Activated CD8-positive, alpha-beta memory T cell treated with anti-CD3 and anti-CD28 coated beads, Interleukin-2, amount 10 ng/mL, durations not matched to agents 7 days and 5 days (primary cell): ENCODE data around the gene COL5A2. TPM values are rescaled to one million over a fixed set of nuclear protein-coding genes. Genes with fewer than 3 reads are reported as not detected.

Source experiments
- ATAC-seq: fragments of 150-1000 bp; cut with Tn5 transposase; one replicate; pipeline ENCODE4 v1.10.0; 2021; ENCODE audit warnings: moderate library complexity
- CTCF ChIA-PET: fragments of 350-600 bp; sonication (Branson Sonifier 250); formaldehyde crosslinking; loops from one replicate; lab custom pipeline; 2021; ENCODE audit warnings: antibody characterized with exemption; lab: Charles Lee
- DNase-seq: peaks from one replicate; pipeline ENCODE4 v3.0.0-alpha.2; 2020
- H3K27ac Mint-ChIP-seq: one replicate; pipeline ENCODE4 v1.8.0; 2021; ENCODE audit warnings: mild to moderate bottlenecking, mixed read lengths
- H3K27me3 Mint-ChIP-seq: one replicate; pipeline ENCODE4 v1.8.0; 2021; ENCODE audit warnings: mixed read lengths
- H3K36me3 Mint-ChIP-seq: one replicate; pipeline ENCODE4 v1.8.0; 2021; ENCODE audit warnings: mild to moderate bottlenecking, mixed read lengths
- H3K4me1 Mint-ChIP-seq: one replicate; pipeline ENCODE4 v1.8.0; 2021; ENCODE audit warnings: mixed read lengths
- H3K4me3 Mint-ChIP-seq: one replicate; pipeline ENCODE4 v1.8.0; 2021; ENCODE audit warnings: mild to moderate bottlenecking, moderate library complexity, mixed read lengths
- H3K9me3 Mint-ChIP-seq: one replicate; pipeline ENCODE4 v1.8.0; 2022; ENCODE audit warnings: low read depth, mixed read lengths
- total RNA-seq, 2 experiments: library from RNA; stranded (reverse); gene quantifications; one replicate each; pipeline ENCODE4 v1.2.3, GENCODE V29; 2021

COL5A2 gene
- total RNA-seq, 2 experiments from 2014 or later = 1.0 to 4.6 TPM

DNA sequence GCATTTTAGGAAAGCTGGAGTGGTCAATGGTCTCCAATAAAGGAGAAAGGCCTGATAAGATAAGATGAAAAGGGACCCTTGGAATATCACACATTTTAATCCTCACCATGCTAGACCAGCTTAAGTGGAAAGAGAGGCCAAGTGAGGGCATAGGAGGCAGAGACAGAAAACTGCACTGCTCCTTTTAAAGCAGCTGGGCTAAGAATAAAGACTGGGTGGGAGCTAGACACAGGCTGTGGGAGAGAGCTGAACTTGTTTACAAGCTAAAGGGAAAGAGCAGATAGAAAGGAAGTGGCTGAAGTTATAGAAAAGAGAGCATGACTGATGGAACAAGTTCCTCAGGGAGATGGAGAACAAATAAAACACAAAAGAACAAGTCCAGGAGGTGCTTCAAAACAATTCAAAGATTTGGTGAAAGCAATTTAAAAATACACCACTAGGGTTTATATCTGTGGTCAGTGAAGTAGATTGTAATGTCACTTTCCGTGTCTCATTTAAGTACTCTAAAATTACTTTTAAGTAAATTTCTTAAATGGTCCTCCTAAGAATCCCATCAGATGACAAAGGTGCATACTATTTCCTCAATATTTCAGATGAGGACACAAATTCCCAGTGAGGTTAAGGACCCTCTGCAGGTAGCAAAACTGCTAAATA, 7.5 kb downstream of the COL5A2 start:
- ATAC-seq = no peak
- Mint-ChIP-seq H3K27ac (no peak overlapping the region), H3K4me3 (no peak overlapping the region), H3K27me3 (no peaks in the 10 kb centered on the region), H3K9me3 (no peaks in the 10 kb centered on the region), H3K36me3 (no peaks in the 10 kb centered on the region), H3K4me1 (no peaks in the 10 kb centered on the region)
- CTCF ChIA-PET = no interaction called here
- no peak for DNase-seq

DNA sequence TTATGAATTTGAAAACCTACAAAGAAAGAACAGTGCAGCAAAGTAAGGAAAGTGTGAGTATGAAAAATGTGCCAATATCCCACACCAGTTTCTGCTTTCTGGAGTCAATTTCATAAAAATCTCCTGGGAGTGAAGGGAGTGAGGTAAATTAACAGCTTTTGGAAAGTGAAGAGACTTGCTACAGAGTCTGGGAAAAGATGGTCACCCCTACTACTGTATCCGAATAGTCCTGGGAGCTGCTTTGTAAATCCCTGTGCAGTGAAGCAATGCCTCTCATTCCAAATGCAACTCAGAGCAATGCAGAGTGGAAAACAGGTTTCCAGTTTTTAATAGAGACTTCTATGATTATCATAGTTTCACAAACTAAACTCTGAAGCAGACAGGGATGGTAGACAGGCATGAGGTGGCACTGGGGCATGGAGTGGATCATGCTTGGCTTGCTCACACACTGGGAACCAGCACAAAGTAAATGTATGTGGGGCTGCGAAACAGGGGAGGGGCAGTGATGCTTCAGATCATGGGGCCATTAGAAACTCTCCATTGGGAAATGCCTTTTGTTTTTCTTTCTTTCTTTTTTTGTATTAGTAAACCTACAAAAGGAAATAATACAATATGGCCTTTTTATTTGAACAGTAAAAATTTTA, 10.6 kb downstream of the COL5A2 start:
- Mint-ChIP-seq H3K9me3 (no peaks in the 10 kb centered on the region), H3K27me3 (no peaks in the 10 kb centered on the region), H3K36me3 (no peaks in the 10 kb centered on the region), H3K27ac (no peak overlapping the region), H3K4me3 (no peak overlapping the region), H3K4me1 (no peaks in the 10 kb centered on the region)
- CTCF ChIA-PET = no interaction called here
- ATAC-seq (no peak), DNase-seq (no peak)

DNA sequence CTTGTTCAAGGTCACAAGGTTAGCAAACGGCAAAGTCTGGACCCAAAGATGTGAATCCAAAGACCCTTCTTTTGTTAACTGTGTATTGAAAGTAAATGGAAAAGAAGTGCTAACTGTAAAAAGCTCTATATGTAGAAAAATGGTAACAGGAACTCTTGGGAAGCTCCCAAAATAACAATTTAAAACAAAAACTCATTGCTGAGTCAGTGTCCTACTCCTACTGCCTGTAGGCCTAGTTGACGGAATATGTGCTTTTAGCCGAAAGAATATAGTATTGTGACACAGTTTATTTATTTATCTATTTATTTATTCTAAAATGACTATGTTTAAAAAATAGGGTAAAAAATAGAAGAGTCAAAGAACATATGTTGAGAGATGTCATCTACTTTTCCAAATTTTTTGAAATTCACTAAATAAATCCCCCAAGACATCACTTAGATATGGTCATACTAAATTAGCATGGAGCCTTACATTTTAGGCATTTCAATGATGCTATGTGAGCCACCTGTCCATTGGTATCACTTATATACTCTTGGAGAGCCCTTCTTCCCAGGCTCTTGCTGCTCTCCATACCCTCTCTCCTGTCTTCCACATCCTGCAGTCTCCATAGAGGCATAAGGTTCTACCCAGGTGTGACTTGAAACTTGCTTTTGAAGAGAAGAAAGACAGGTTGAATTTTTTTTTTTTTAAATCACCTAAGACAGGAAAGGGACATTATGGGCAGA, 13.7 kb downstream of the COL5A2 start:
- DNase-seq (no peak), ATAC-seq (no peak)
- CTCF ChIA-PET = no interaction called here
- Mint-ChIP-seq H3K27me3 (no peaks in the 10 kb centered on the region), H3K4me1 (no peaks in the 10 kb centered on the region), H3K36me3 (no peaks in the 10 kb centered on the region), H3K9me3 (no peaks in the 10 kb centered on the region), H3K27ac (no peak overlapping the region), H3K4me3 (no peak overlapping the region)

DNA sequence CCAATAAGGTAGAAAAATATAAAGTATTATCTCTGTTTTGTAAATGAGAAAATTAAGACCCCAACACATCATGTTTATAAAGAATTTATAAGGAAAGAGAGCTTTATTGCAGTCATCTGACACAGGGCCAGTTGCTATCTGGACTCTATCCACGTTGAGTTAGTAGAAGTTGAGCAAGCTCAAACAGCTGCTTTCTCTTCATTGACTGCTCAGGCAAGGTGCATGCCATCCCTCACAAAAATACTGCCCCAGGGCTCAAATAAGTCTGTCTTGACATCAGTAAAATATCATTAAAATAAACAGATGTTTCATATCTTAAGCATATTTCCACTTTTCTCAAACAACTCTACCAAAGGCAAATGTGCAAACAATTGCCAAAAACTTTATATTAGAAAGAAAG, 14.8 kb downstream of the COL5A2 start:
- no peak for DNase-seq
- no peaks in the 10 kb centered on the region for H3K4me1 Mint-ChIP-seq
- no peak overlapping the region for H3K27ac Mint-ChIP-seq
- no peak overlapping the region for H3K4me3 Mint-ChIP-seq
- no peaks in the 10 kb centered on the region for H3K36me3 Mint-ChIP-seq
- no peaks in the 10 kb centered on the region for H3K27me3 Mint-ChIP-seq
- no peaks in the 10 kb centered on the region for H3K9me3 Mint-ChIP-seq
- no peak for ATAC-seq
- CTCF ChIA-PET = interaction anchor here (1.1 kb wide), 1 partner anchor 24 kb away, joined by 3 read pairs; no protein-coding TSS in a partner anchor

DNA sequence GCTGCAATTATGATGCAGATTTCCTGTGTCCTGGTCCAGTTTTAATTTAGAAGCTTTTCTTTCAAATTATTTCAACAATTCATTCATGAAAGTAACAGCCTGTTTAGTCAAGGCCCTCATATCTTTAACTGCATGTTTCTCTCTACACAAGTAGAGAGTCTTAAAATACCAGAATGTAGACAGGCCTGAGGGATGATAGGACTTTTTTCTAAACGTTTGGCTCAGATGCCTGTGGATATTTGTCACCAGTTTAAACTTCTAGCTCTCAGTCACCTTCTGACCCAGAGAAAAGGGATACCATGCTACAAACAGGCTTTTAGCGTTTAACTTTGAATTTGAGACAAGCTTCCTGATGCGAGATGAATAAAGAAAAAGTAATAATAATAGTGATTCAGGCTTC, 15.7 kb downstream of the COL5A2 start:
- Mint-ChIP-seq H3K27ac (no peak overlapping the region), H3K36me3 (no peaks in the 10 kb centered on the region), H3K9me3 (no peaks in the 10 kb centered on the region), H3K4me3 (no peak overlapping the region), H3K4me1 (no peaks in the 10 kb centered on the region), H3K27me3 (no peaks in the 10 kb centered on the region)
- CTCF ChIA-PET = interaction anchor here (0.6 to 1.1 kb wide), 2 partner anchors 23 to 1878 kb away, joined by 3 read pairs; no protein-coding TSS in a partner anchor
- no peak for DNase-seq
- ATAC-seq = no peak

DNA sequence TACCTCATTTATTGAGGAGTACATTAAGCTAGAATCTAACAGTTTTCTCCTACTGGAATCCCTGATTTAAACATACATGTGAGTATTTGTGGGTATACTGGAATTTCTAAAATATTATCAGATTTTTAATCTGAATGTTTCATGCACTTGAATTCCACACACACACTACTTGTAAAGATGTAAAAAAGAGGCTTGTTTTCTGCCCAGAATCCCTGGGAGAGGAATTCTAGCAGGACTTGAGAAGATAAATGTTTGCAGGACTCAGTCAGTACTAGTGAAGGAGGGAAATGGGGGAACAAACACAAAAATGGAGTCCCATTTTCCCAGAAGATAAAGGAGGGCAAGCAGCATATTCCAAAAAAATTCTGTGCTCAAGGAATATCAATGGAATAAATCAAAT, 17.0 kb downstream of the COL5A2 start:
- CTCF ChIA-PET = no interaction called here
- Mint-ChIP-seq H3K4me3 (no peak overlapping the region), H3K27me3 (no peaks in the 10 kb centered on the region), H3K4me1 (no peaks in the 10 kb centered on the region), H3K27ac (no peak overlapping the region), H3K9me3 (no peaks in the 10 kb centered on the region), H3K36me3 (no peaks in the 10 kb centered on the region)
- ATAC-seq (no peak), DNase-seq (no peak)

DNA sequence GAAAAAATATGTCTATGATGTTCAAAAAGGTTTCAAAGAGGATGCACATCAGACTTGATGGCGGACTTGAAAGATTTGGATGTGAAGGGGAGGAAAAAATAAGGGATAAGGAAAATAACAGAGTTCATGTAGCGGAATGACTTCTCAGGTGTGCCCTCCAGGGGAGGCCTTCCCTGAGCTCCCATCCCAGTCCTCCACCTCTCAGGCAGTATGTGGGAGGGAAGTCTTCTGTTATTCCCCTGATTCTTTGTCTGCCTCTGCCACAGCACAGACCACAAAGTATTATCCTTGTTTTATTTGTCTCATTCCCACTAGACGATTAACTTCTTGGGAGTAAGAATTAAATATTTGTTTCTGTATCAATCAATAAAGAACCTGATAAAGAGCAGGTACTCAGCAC, 17.7 kb downstream of the COL5A2 start:
- Mint-ChIP-seq H3K27ac (no peak overlapping the region), H3K27me3 (no peaks in the 10 kb centered on the region), H3K4me3 (no peak overlapping the region), H3K9me3 (no peaks in the 10 kb centered on the region), H3K4me1 (no peaks in the 10 kb centered on the region), H3K36me3 (no peaks in the 10 kb centered on the region)
- CTCF ChIA-PET = no interaction called here
- no peak for ATAC-seq
- DNase-seq = no peak

- DNase-seq (no peak), ATAC-seq (no peak)
- H3K36me3 Mint-ChIP-seq = no peaks in the 10 kb centered on the region
- H3K27me3 Mint-ChIP-seq = no peaks in the 10 kb centered on the region
- CTCF ChIA-PET = no interaction called here
- H3K9me3 Mint-ChIP-seq = no peaks in the 10 kb centered on the region
- H3K27ac Mint-ChIP-seq = no peak overlapping the region
- no peaks in the 10 kb centered on the region for H3K4me1 Mint-ChIP-seq
- no peak overlapping the region for H3K4me3 Mint-ChIP-seq
Observed at GRCh38 chr2:189159717-189160116, 19.8 kb downstream of the COL5A2 start.

- Mint-ChIP-seq H3K36me3 (no peaks in the 10 kb centered on the region), H3K27me3 (no peaks in the 10 kb centered on the region), H3K27ac (no peak overlapping the region), H3K4me3 (no peak overlapping the region), H3K4me1 (no peaks in the 10 kb centered on the region), H3K9me3 (no peaks in the 10 kb centered on the region)
- ATAC-seq (no peak), DNase-seq (no peak)
- CTCF ChIA-PET = no interaction called here
Observed at GRCh38 chr2:189159273-189159672, 20.3 kb downstream of the COL5A2 start.

GRCh38 chr2:189157939-189158338, 21.6 kb downstream of the COL5A2 start:
- Mint-ChIP-seq H3K4me3 (no peak overlapping the region), H3K9me3 (no peaks in the 10 kb centered on the region), H3K36me3 (no peaks in the 10 kb centered on the region), H3K27ac (no peak overlapping the region), H3K27me3 (no peaks in the 10 kb centered on the region), H3K4me1 (no peaks in the 10 kb centered on the region)
- DNase-seq = no peak
- CTCF ChIA-PET = no interaction called here
- ATAC-seq = no peak

DNA sequence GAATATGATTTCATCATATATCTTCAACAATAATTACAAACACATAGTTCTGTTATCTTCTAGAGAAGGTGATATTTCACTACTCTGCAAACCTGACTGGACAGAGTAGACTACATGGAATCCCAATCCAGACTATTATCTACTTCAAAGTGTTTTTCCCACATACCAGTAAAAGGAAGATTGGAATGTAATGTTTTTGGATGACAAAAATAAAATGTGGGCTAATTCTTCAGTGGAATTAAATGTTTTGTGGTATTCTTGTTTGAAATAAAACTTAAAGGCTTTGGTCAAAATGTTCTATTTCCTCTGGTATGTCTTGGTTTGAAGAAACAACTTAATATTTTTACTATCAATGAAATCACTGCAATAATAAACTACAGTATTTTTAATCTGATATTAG, 22.1 kb downstream of the COL5A2 start:
- Mint-ChIP-seq H3K36me3 (no peaks in the 10 kb centered on the region), H3K9me3 (no peaks in the 10 kb centered on the region), H3K27me3 (no peaks in the 10 kb centered on the region), H3K4me3 (no peak overlapping the region), H3K27ac (no peak overlapping the region), H3K4me1 (no peaks in the 10 kb centered on the region)
- DNase-seq (no peak), ATAC-seq (no peak)
- CTCF ChIA-PET = no interaction called here

DNA sequence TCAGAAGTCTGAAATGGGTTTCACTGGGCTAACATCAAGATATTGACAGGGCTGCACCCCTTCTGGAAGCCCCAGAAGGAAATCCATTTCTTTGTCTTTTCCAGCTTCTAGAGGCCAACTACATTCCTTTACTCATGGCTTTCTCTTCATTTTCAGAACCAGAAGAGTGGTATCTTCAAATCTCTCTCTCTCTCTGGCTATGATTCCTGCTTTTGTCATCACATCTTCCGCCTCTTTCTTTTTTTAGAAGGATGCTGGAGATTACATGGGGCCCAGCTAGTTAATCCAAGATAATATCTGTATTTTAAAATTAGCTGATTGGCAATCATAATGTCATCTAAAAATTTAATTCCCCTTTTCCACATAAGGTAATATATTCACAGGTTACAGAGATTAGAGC, 23.8 kb downstream of the COL5A2 start:
- Mint-ChIP-seq H3K4me3 (no peak overlapping the region), H3K27me3 (no peaks in the 10 kb centered on the region), H3K9me3 (no peaks in the 10 kb centered on the region), H3K4me1 (no peaks in the 10 kb centered on the region), H3K36me3 (no peaks in the 10 kb centered on the region), H3K27ac (no peak overlapping the region)
- DNase-seq (no peak), ATAC-seq (no peak)
- CTCF ChIA-PET = interaction anchor here (1.1 to 1.3 kb wide), 2 partner anchors 12 to 23 kb away, joined by 3 read pairs; no protein-coding TSS in a partner anchor

DNA sequence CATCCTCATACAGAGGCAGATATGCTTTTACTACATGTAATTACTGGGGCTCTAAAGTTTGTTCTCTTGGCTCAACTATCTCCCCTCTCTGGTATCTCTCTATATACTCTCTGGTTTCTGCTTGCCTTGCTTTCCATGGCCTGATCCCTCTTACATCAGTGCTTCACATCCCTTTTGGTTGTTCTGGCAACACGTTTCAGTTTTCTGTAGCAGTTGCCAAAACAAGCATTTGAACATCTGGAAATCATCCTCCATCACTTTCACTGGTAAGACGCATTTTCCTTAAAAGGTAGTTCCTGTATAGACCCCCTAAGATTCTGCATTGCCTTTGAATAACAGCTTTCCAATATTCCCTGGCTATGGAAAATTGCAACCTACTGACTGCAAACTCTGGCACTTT, 25.9 kb downstream of the COL5A2 start:
- Mint-ChIP-seq H3K9me3 (no peaks in the 10 kb centered on the region), H3K36me3 (no peaks in the 10 kb centered on the region), H3K4me3 (no peak overlapping the region), H3K27me3 (no peaks in the 10 kb centered on the region), H3K27ac (no peak overlapping the region), H3K4me1 (no peaks in the 10 kb centered on the region)
- ATAC-seq (no peak), DNase-seq (no peak)
- CTCF ChIA-PET = interaction anchor here (1.2 kb wide), 2 partner anchors 10 to 11 kb away, joined by 4 read pairs; no protein-coding TSS in a partner anchor

- DNase-seq (no peak), ATAC-seq (no peak)
- no peak overlapping the region for H3K27ac Mint-ChIP-seq
- no peaks in the 10 kb centered on the region for H3K36me3 Mint-ChIP-seq
- no peaks in the 10 kb centered on the region for H3K27me3 Mint-ChIP-seq
- no peak overlapping the region for H3K4me3 Mint-ChIP-seq
- no peaks in the 10 kb centered on the region for H3K4me1 Mint-ChIP-seq
- no peaks in the 10 kb centered on the region for H3K9me3 Mint-ChIP-seq
- CTCF ChIA-PET = interaction anchor here (1.9 kb wide), 1 partner anchor 10 kb away, joined by 5 read pairs; no protein-coding TSS in a partner anchor
Observed at GRCh38 chr2:189152483-189152882, 27.1 kb downstream of the COL5A2 start.
